ENCODE data around the gene PALM3.

The PALM3 gene

GRCh38 chr19:14101003-14101545 is 39.2 kb upstream of the PALM3 start:
- no peak overlapping the region for H3K27ac ChIP-seq (ENCODE audit: low read depth, low read length, poor library complexity, severe bottlenecking)

DNA sequence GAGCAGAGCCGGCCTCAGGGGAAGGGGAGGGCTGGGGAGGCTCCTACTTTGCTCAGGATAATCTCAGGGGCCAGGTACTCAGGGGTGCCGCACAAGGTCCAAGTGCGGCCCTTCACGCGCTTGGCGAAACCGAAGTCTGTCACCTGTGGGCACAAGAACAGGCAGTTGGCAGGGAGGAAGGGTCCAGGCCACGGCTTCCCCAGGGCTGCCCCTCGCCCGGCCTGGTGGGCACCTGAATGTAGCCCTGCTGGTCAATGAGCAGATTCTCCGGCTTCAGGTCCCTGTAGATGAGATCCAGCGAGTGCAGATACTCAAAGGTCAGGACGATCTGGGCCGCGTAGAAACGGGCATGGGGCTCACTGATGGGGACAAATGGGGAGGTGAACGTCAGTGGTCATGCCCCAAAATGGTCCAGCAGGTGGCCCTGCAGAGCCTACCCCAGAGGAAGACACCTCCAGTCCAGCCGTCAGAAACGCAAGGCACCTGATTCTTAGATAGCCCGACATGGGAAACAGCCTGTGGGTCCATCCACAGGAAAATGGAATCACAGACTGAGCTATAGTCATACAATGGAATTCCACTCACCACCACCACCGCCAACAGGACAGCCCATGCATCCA is 35.8 kb upstream of the PALM3 start:
- no peak for TF ChIP-seq EZH2 (IDR thresholded peaks at IDR 0.05; ENCODE audit: borderline replicate concordance, low read length)
- no peak for TF ChIP-seq CTCF (IDR thresholded peaks at IDR 0.05; ENCODE audit: low read length)
- Histone ChIP-seq H4K20me1 (ENCODE audit: insufficient read depth, low read length) (no peaks in the 10 kb centered on the region), H3K9me3 (ENCODE audit: low read length) (peaks cover 7% of the 10 kb centered on the region), H3K36me3 (ENCODE audit: insufficient read depth, low read length) (peaks cover 44% of the 10 kb centered on the region), H3K9me2 (ENCODE audit: low read depth, low read length) (no peaks in the 10 kb centered on the region), H3K4me1 (ENCODE audit: insufficient read depth, low read length, severe bottlenecking) (no peaks in the 10 kb centered on the region), H3K4me3 (ENCODE audit: low read depth, low read length, poor library complexity, severe bottlenecking) (no peak overlapping the region), H3K79me2 (ENCODE audit: insufficient read depth, low read length) (no peaks in the 10 kb centered on the region), H2AFZ (ENCODE audit: low read length) (no peak overlapping the region), H3F3A (ENCODE audit: insufficient read depth, low read length) (no peaks in the 10 kb centered on the region), H3K4me2 (ENCODE audit: low read length) (no peak overlapping the region), H3K27me3 (ENCODE audit: insufficient read depth, low read length) (no peaks in the 10 kb centered on the region), H3K27ac (ENCODE audit: low read depth, low read length, poor library complexity, severe bottlenecking) (no peak overlapping the region), H3K9ac (ENCODE audit: low read length) (no peak overlapping the region)

More at GRCh38 chr19:14101003-14101545, 39.2 kb upstream of the PALM3 start:
- no peaks in the 10 kb centered on the region for H3K27me3 ChIP-seq (ENCODE audit: insufficient read depth, low read length)
- H3K4me2 ChIP-seq (ENCODE audit: low read length), result no peak overlapping the region
- H3K9me3 ChIP-seq (ENCODE audit: low read length), result no peaks in the 10 kb centered on the region
- no peaks in the 10 kb centered on the region for H4K20me1 ChIP-seq (ENCODE audit: insufficient read depth, low read length)
- H3K9ac ChIP-seq (ENCODE audit: low read length), result no peak overlapping the region
- no peaks in the 10 kb centered on the region for H3F3A ChIP-seq (ENCODE audit: insufficient read depth, low read length)
- peaks cover 57% of the 10 kb centered on the region for H3K36me3 ChIP-seq (ENCODE audit: insufficient read depth, low read length)
- H3K9me2 ChIP-seq (ENCODE audit: low read depth, low read length), result no peaks in the 10 kb centered on the region
- no peak overlapping the region for H2AFZ ChIP-seq (ENCODE audit: low read length)
- TF ChIP-seq CTCF (IDR thresholded peaks at IDR 0.05; ENCODE audit: low read length), result no peak
- TF ChIP-seq EZH2 (IDR thresholded peaks at IDR 0.05; ENCODE audit: borderline replicate concordance, low read length), result no peak
- no peaks in the 10 kb centered on the region for H3K4me1 ChIP-seq (ENCODE audit: insufficient read depth, low read length, severe bottlenecking)
- no peaks in the 10 kb centered on the region for H3K79me2 ChIP-seq (ENCODE audit: insufficient read depth, low read length)
- no peak overlapping the region for H3K4me3 ChIP-seq (ENCODE audit: low read depth, low read length, poor library complexity, severe bottlenecking)

DNA sequence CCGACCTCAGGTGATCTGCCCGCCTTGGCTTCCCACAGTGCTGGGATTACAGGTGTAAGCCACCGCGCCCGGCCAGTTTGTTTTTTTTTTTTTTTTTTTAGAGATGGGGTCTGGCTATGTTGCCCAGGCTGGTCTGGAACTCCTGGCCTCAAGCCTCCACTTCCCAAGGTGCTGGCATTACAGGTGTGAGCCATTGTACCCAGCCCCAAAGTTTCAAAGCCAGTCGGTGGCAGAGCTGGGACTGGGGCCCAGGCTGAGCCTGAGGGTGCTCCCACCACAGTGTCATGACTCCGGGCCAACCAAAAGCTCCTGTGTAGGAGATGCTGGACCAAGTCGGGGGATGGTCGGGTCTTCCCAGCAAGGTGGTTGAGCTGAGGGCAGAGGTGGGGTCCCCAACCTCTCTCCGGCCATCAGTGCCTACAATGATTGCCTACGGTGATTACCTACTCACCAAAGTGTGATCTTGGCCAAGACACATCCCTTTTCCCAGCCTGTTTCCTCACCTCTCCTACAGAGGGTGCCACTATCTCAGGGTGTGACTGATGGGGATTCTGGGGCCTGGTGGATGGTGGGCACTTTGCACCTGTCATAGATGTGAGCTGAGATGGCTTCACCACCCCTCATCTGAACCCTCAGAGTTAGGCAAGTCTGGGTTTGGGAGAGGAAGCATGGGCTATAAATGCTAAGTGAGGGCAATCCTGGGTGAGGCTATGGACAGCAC is 34.6 kb upstream of the PALM3 start:
- Histone ChIP-seq H3K9me2 (ENCODE audit: low read depth, low read length) (no peaks in the 10 kb centered on the region), H3K27ac (ENCODE audit: low read depth, low read length, poor library complexity, severe bottlenecking) (no peak overlapping the region), H3K79me2 (ENCODE audit: insufficient read depth, low read length) (no peaks in the 10 kb centered on the region), H4K20me1 (ENCODE audit: insufficient read depth, low read length) (no peaks in the 10 kb centered on the region), H3K9me3 (ENCODE audit: low read length) (peaks cover 7% of the 10 kb centered on the region), H3K4me2 (ENCODE audit: low read length) (no peak overlapping the region), H3K4me1 (ENCODE audit: insufficient read depth, low read length, severe bottlenecking) (peaks cover 9% of the 10 kb centered on the region), H3K9ac (ENCODE audit: low read length) (no peak overlapping the region), H3K36me3 (ENCODE audit: insufficient read depth, low read length) (peaks cover 35% of the 10 kb centered on the region), H3F3A (ENCODE audit: insufficient read depth, low read length) (no peaks in the 10 kb centered on the region), H2AFZ (ENCODE audit: low read length) (no peak overlapping the region), H3K4me3 (ENCODE audit: low read depth, low read length, poor library complexity, severe bottlenecking) (no peak overlapping the region), H3K27me3 (ENCODE audit: insufficient read depth, low read length) (no peaks in the 10 kb centered on the region)
- TF ChIP-seq CTCF (IDR thresholded peaks at IDR 0.05; ENCODE audit: low read length) (no peak), EZH2 (IDR thresholded peaks at IDR 0.05; ENCODE audit: borderline replicate concordance, low read length) (no peak)

Data from OCI-LY1 (cell line).